Skeletal muscle tissue (tissue), 4 donors: Measurements from ENCODE around the gene TRAPPC6A. TPM values are rescaled to one million over a fixed set of nuclear protein-coding genes. Genes with fewer than 3 reads are reported as not detected.

Experiments
- H3K27ac ChIP-seq: one replicate; pipeline ENCODE4 v1.7.0; 2013; ENCODE audit warnings: mild to moderate bottlenecking, low read depth, low read length, inconsistent platforms
- H3K27me3 ChIP-seq, 3 donors: one replicate each; pipeline ENCODE4 v1.7.0; 2013; ENCODE audit warnings: low read length in 3 of 3; ENCODE audit not compliant: control insufficient read depth in 3 of 3, insufficient read depth in 3 of 3
- H3K36me3 ChIP-seq, 3 donors: one replicate each; pipeline ENCODE4 v1.7.0; 2013; ENCODE audit warnings: low read length in 3 of 3; ENCODE audit not compliant: control insufficient read depth in 3 of 3, insufficient read depth in 3 of 3
- H3K4me1 ChIP-seq, 3 donors: one replicate each; pipeline ENCODE4 v1.7.0; 2013; ENCODE audit warnings: low read length in 3 of 3, mild to moderate bottlenecking in 3 of 3; ENCODE audit not compliant: control insufficient read depth in 3 of 3, insufficient read depth in 3 of 3
- H3K4me3 ChIP-seq, 3 donors: one replicate each; pipeline ENCODE4 v1.7.0; 2013; ENCODE audit warnings: low read length in 3 of 3
- H3K9ac ChIP-seq, 3 donors: one replicate each; pipeline ENCODE4 v1.7.0; 2013; ENCODE audit warnings: low read length in 3 of 3, mild to moderate bottlenecking in 3 of 3, moderate library complexity in 2 of 3, low read depth in 1 of 3
- H3K9me3 ChIP-seq, 3 donors: one replicate each; pipeline ENCODE4 v1.7.0; 2013; ENCODE audit warnings: low read length in 3 of 3; ENCODE audit not compliant: control insufficient read depth in 3 of 3
- total RNA-seq: library from RNA; depleted of rRNA; stranded (reverse); fragments of >200 nt; gene quantifications from one replicate; pipeline ENCODE4 v1.2.3, GENCODE V29; 2014
- donor health status: Osteomylitis.

The TRAPPC6A gene
- total RNA-seq, 1 donor from 2014 or later, result 15.1 TPM

DNA sequence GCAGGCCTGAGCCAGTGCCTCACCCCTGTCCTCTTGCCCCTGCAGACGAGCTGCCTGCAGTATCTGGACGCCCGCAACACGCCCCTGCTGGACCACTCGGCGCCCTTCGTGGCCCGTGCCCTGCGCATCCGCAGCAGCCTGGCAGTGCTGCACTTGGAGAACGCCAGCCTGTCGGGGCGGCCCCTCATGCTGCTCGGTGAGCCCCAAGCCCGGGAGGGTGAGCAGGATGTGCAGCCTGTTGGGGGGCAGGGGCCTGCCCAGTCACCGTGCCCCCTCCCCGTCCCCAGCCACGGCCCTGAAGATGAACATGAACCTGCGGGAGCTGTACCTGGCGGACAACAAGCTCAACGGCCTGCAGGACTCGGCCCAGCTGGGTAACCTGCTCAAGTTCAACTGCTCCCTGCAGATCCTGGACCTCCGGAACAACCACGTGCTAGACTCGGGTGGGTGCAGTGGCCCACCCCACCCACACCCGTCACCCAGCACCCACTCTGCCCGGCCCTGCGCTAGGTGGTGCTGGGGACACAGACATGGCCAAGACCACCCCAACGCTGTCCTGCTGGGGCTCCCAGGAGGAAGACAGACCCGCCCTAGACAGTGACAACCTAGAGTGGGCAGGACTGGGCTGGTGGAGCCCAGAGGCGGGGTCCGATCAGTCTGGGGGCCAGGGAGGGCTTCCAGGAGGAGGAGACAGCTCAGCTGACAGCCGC lies 35.9 kb downstream of the TRAPPC6A start:
- Histone ChIP-seq H3K36me3 (peaks cover 20 to 37% (median 30%) of the 10 kb centered on the region in 3 donors), H3K27ac (no peak overlapping the region), H3K9me3 (no peaks in the 10 kb centered on the region), H3K27me3 (no peaks in the 10 kb centered on the region), H3K9ac (no peak overlapping the region), H3K4me3 (no peak overlapping the region), H3K4me1 (peaks cover 0 to 6% (median 0%) of the 10 kb centered on the region in 3 donors)

- no peaks in the 10 kb centered on the region for H3K9me3 ChIP-seq
- peaks cover 4 to 14% (median 5%) of the 10 kb centered on the region in 3 donors for H3K4me1 ChIP-seq
- peaks cover 17 to 34% (median 30%) of the 10 kb centered on the region in 3 donors for H3K36me3 ChIP-seq
Observed at GRCh38 chr19:45141203-45141900, 36.7 kb downstream of the TRAPPC6A start.

DNA sequence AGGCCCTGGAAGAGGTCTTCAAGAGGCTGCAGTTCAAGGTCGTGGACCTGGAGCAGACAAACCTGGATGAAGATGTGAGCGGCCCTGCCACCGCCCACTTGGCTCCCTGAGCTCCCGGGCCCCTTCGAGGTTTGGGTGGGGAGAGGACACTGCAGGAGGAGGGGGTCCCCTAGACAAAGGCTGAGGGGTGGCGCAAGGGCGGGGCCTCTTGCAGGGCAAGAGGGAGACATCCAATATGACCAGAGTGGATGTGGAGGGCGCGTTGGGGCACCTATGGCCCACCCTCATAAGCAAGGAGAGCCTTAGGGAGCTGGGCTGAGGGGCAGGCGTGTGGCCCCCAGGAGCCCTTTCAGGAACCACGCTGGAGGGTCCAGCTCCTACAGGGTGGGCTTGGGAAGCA lies 37.5 kb downstream of the TRAPPC6A start:
- H3K4me3 ChIP-seq, result no peak overlapping the region
- no peak overlapping the region for H3K27ac ChIP-seq
- no peaks in the 10 kb centered on the region for H3K27me3 ChIP-seq
- no peaks in the 10 kb centered on the region for H3K9me3 ChIP-seq
- peaks cover 17 to 32% (median 26%) of the 10 kb centered on the region in 3 donors for H3K36me3 ChIP-seq
- H3K9ac ChIP-seq, result no peak overlapping the region
- H3K4me1 ChIP-seq, result peaks cover 5 to 14% (median 5%) of the 10 kb centered on the region in 3 donors

More at GRCh38 chr19:45141203-45141900, 36.7 kb downstream of the TRAPPC6A start:
- no peak overlapping the region for H3K27ac ChIP-seq
- H3K4me3 ChIP-seq, result no peak overlapping the region
- H3K27me3 ChIP-seq, result no peaks in the 10 kb centered on the region
- H3K9ac ChIP-seq, result no peak overlapping the region

DNA sequence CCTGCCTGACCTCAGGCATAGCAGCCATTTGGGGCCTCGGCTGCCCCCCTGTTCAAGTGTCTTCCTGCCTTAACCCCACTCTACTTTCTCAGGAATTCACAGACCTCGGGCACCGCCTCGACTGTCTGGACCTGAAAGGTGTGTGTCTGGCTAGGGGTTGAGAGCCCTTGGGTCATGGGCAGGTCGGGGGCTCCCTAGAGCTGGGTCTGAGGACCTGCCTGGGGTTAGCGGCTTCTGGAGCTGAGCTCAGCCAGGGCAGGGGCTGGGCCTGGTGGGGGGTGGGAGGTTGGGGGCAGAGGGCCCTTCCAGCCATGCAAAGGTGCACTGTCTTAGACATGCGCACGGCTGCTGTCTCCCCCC lies 37.9 kb downstream of the TRAPPC6A start:
- no peaks in the 10 kb centered on the region for H3K27me3 ChIP-seq
- no peaks in the 10 kb centered on the region for H3K9me3 ChIP-seq
- no peak overlapping the region for H3K9ac ChIP-seq
- no peak overlapping the region for H3K27ac ChIP-seq
- H3K36me3 ChIP-seq, result peaks cover 17 to 30% (median 23%) of the 10 kb centered on the region in 3 donors
- H3K4me1 ChIP-seq, result peaks cover 5 to 14% (median 5%) of the 10 kb centered on the region in 3 donors
- H3K4me3 ChIP-seq, result no peak overlapping the region

DNA sequence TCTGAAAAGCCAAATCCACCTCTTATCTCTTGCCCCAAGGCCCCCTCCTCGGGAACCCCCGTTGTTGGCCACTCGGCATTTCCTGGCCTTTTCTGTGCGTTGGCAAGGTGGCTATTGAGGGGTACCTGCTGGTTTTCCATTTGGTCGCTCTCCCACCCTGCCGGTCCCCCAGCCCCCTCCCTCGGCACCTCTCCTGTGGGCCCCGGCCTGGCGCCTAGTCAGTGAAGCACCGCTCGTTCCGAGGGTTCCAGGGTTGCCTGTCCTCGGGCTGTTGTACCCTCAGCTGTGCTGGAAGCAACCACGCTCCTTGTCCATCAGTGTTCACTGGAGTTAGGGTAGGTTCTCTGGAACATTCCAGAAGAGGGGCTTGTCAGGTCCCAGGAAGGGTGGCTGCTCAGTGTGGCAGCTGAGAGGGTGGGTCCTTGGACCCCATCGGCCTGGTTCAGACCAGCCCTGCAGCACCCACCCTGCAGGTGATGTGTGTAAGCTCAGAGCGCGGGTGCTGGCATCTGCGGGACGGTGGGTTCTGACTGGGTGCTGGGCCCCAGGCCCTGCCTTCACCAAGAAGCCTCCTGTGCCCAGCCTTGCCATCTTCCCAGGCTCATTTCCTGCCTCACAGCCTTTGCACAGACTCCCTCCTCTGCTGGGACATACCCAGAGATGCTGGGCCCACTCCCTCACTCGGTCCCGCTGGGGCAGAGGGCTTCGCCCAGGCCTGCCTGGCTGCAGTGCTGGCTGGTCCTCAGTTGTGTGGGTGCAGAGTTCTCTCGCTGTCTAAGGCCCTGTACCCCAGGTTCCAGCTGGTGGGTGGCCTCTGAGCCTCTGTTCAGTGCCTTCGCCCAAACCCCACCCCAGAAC lies 38.5 kb downstream of the TRAPPC6A start:
- Histone ChIP-seq H3K36me3 (peaks cover 17 to 26% (median 20%) of the 10 kb centered on the region in 3 donors), H3K27ac (no peak overlapping the region), H3K27me3 (no peaks in the 10 kb centered on the region), H3K9ac (no peak overlapping the region), H3K4me1 (peaks cover 5 to 14% (median 5%) of the 10 kb centered on the region in 3 donors), H3K4me3 (no peak overlapping the region), H3K9me3 (no peaks in the 10 kb centered on the region)

GRCh38 chr19:45138303-45138751 lies 39.7 kb downstream of the TRAPPC6A start:
- Histone ChIP-seq H3K27me3 (no peaks in the 10 kb centered on the region), H3K9ac (no peak overlapping the region), H3K9me3 (no peaks in the 10 kb centered on the region), H3K36me3 (peaks cover 14 to 22% (median 17%) of the 10 kb centered on the region in 3 donors), H3K4me3 (no peak overlapping the region), H3K27ac (no peak overlapping the region), H3K4me1 (peaks cover 5 to 14% (median 5%) of the 10 kb centered on the region in 3 donors)

DNA sequence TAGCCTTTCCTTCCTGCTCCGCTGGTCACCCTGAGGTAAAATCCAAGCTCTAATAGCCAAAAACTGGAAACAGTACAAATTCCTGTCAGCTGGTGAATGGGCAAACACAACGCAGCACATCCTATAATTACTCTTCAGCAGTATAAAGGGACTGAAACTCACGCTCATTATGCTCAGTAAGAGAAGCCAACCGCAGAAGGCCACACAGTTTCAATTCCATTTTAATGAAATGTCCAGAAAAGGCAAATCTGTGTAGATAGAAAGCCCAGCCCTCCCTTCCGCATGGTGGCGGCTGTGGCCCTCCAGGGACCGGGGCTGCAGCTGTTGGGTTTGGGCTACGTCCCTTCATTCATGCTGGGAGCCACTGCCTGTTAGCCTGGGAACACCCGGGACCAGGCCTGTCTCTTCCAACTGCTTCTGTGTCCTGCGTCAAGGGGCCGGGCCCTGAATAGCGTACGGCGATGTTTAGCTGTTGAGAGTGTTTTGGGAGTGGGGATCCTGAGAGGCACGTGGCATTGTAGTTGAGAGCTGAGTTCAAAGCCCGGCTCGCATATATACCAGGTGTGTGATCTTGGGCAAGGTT lies 40.8 kb downstream of the TRAPPC6A start:
- Histone ChIP-seq H3K36me3 (peaks cover 7 to 12% (median 11%) of the 10 kb centered on the region in 3 donors), H3K9me3 (no peaks in the 10 kb centered on the region), H3K4me3 (no peak overlapping the region), H3K27ac (peak overlapping the region; percentile 19), H3K4me1 (peaks cover 5 to 14% (median 5%) of the 10 kb centered on the region in 3 donors), H3K9ac (peak overlapping the region in 1 of 3 donors; percentile 43), H3K27me3 (no peaks in the 10 kb centered on the region)

DNA sequence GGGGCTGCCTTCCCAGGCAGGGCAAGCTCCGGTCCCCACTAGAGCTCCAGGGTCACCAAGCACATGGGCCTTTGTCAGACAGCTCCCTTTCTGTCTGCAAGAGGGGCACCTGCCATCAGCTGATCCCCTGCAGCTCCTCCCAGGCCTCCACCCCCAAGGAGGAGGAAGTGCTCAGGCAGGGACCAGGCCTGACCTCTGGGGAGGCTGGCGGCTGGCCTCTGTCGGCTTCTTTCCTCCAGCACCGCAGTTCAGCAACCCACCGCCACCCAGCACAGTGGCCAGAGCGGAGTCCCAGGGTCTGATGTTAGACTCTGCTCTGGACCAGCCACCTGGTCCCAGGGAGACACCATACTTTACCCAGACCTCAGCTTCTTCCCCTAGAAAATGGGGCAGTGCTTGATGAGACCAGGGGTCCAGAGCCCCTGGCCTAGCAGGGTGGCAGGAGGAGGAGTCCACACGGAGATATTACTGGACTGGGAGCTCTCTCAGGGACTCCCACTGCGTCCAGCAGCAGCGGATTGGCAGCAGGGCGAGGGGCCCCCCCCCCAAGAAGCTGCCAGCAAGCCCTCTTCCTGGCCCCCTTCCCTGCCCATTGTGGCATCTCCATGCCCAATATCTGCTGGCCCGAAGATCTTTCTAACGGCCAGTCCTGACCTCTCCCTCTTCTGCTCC lies 41.4 kb downstream of the TRAPPC6A start:
- Histone ChIP-seq H3K27ac (peak overlapping the region; percentile 19), H3K4me3 (no peak overlapping the region), H3K4me1 (peaks cover 5 to 14% (median 5%) of the 10 kb centered on the region in 3 donors), H3K9me3 (no peaks in the 10 kb centered on the region), H3K9ac (peak overlapping the region in 2 of 3 donors; percentile 8 to 43), H3K36me3 (peaks cover 6 to 7% (median 7%) of the 10 kb centered on the region in 3 donors), H3K27me3 (no peaks in the 10 kb centered on the region)
